VCaP (cell line): ENCODE results near the gene PCSK1N.

ENCODE experiments used
- H3K27ac ChIP-seq: fragments of 450-650 bp; 2 replicates; pipeline ENCODE4 v1.5.1; 2017
- TF ChIP-seq, protein P1 (sequence below): fragments of 450-650 bp; conservative IDR thresholded peaks from 2 replicates; pipeline ENCODE4 v1.5.1; 2017; ENCODE audit warnings: mild to moderate bottlenecking, moderate library complexity

The PCSK1N gene

DNA sequence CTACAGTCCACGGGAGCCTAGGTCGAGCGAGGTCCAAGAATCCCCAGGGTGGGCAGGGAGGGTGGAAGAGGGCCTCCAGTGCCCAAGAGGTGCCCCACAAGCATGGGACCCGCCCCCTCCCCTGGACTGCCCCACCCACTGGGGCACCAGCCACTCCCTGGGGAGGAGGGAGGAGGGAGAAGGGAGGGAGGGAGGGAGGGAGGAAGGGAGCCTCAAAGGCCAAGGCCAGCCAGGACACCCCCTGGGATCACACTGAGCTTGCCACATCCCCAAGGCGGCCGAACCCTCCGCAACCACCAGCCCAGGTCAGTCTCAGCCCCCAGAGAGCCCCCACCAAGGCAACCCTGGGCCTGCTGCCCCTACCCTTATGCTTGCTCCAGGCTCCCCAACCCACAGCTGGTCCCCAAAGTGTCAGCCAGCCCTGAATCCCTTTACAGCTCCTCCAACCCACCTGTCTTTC lies 49.0 kb downstream of the PCSK1N start, which contains the start of gene GATA1:
TSS of gene GATA1 (plus strand) at position 250 of the 460 bp plus-strand sequence. CDS start 4,520 bp downstream, outside the sequence.
- TF ChIP-seq, protein P1, sequence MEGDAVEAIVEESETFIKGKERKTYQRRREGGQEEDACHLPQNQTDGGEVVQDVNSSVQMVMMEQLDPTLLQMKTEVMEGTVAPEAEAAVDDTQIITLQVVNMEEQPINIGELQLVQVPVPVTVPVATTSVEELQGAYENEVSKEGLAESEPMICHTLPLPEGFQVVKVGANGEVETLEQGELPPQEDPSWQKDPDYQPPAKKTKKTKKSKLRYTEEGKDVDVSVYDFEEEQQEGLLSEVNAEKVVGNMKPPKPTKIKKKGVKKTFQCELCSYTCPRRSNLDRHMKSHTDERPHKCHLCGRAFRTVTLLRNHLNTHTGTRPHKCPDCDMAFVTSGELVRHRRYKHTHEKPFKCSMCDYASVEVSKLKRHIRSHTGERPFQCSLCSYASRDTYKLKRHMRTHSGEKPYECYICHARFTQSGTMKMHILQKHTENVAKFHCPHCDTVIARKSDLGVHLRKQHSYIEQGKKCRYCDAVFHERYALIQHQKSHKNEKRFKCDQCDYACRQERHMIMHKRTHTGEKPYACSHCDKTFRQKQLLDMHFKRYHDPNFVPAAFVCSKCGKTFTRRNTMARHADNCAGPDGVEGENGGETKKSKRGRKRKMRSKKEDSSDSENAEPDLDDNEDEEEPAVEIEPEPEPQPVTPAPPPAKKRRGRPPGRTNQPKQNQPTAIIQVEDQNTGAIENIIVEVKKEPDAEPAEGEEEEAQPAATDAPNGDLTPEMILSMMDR, result no peak
- H3K27ac ChIP-seq, result no peak within 1 kb of the TSS

DNA sequence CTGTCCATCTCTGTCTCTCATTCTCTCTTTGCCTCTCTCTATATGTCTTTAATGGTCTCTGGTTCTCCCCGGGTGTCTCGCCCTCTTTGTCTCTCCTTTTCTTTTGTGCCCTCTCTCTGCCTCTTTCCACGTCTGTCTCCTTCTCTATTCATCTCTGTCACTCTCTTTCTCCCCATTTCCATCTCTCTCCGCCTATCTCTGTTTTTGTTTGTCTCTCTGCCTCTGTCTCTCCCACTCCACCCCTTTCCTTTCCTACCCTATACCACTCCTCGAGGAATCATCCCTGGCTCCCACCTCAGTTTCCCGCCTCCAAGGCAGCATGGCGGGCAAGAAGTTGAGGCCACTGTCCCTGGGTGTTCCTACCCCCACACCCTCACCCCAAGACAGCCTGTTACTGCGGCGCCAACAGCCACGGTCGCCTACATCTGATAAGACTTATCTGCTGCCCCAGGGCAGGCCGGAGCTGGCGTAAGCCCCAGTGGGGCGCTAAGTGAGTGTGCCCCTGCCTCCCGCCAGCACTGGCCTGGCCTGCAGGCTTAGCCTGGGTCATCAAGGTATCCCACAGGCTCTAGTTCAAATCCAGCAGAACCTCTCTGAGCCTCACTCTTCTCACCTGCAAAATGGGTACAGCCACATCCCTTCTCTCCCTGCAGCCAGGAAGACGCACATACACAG lies 49.7 kb downstream of the PCSK1N start:
- TF ChIP-seq, protein P1, result no peak
- H3K27ac ChIP-seq, result no peak overlapping the region

DNA sequence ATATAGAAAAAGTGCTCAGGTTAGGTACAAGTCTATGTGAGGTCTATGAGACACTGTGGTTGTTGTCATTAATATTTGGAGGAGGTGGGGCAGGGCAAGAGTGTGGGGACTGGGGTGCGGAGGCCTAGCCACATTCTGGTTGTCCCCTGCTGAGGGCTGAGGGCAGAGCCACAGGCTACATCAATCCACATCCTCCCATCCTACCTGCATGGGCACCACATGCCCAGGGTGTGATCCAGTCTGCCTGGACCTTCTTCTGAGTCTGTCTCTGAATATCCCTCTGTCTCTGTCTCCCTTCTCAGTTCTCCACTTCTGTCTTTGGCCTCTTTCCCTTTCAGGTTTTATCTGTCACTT lies 50.2 kb downstream of the PCSK1N start:
- no peak overlapping the region for H3K27ac ChIP-seq
- TF ChIP-seq, protein P1, result no peak

DNA sequence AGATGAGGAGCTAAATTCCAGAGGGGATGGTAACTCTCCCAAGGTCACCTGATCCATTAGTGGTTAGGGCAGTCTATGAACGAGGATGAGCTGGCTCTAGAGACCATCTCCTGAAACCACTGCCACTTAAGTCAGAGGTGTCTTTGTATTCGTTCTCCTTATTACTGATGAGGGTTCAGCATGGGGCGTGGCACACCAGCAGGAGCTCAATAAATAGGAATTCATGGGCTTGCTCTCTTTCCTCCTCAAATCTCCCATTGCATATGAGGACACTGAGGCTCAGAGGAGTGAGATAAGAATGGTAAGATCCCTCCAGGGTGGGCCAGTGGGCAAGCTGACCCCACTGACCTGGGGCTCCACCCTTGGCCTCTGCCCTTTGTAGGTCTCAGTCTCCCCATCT lies 50.7 kb downstream of the PCSK1N start:
- TF ChIP-seq, protein P1, result no peak
- no peak overlapping the region for H3K27ac ChIP-seq

DNA sequence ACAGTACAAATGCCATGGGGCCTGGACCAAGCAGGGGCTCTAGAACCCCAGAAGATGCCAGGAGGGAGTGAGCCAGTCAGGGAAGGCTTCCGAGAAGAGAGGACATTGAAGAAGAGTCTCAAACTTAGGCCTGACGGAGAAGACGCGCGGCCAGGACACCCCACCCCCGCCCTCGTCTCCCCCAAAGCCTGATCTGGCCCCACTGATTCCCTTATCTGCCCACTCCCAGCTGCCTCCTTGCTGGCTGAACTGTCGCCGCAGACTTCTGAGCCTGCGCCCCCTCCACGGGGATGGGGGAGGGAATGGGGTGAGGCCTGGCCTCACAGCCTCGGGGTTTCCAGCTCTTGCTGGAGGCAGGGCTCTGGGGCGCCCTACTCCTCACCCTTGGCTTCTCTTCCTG lies 52.6 kb downstream of the PCSK1N start:
- TF ChIP-seq, protein P1, result no peak
- H3K27ac ChIP-seq, result no peak overlapping the region

DNA sequence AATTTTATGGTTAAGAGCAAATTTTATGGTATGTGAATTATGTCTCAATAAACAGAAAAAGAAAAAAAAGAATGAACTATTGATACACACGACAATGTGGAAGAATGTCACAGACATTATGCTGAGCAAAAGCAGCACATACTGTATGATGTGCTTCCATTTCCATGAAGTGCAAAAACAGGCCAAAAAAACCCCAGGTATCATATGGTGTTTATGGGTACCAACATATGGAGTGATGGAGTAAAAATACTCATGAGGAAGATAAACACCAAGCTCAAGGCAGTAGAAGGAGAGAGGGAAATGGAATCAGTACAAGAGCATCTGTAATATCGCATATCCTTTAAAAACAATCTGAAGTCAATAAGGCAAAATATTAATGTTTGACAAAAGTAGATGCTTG lies 53.2 kb downstream of the PCSK1N start:
- TF ChIP-seq, protein P1, result no peak
- no peak overlapping the region for H3K27ac ChIP-seq

DNA sequence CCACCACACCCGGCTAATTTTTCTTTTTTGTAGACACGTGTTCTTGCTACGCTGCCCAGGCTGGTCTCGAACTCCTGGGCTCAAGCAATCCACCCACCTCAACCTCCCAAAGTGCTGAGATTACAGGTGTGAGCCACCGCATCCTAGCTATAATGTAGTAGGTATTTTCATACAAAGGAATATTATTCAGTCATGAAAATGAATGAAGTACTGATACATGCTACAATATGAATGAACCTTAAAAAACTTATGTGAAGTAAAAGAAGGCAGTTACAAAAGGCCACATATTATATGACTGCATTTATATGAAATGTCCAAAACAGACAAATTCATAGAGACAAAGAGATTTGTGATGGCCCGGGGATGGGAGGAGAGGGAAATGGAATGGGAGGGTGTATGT lies 53.7 kb downstream of the PCSK1N start:
- no peak overlapping the region for H3K27ac ChIP-seq
- TF ChIP-seq, protein P1, result no peak
